GM23338 (cell line): ENCODE data around the gene PDE2A. TPM values are rescaled to one million over a fixed set of nuclear protein-coding genes. Genes with fewer than 3 reads are reported as not detected.

Source experiments
- ATAC-seq: fragments of 200-7000 bp; cut with Tn5 transposase; 3 replicates; pipeline ENCODE4 v1.9.1; 2020
- DNase-seq: peaks from one replicate; pipeline ENCODE4 v3.0.0-alpha.2; 2015; ENCODE audit warnings: low spot score
- H2AFZ ChIP-seq: fragments of 200-600 bp; sonication (generic); 2 replicates; pipeline ENCODE4 v1.8.0; 2016; ENCODE audit warnings: antibody characterized with exemption, mild to moderate bottlenecking, moderate library complexity
- H3F3A ChIP-seq: fragments of 200-600 bp; sonication (generic); replicated peaks from 2 replicates; pipeline ENCODE4 v1.8.0; 2017; ENCODE audit warnings: antibody characterized with exemption, mixed run types, low read depth
- H3K27ac ChIP-seq: fragments of 200-600 bp; sonication (generic); 2 replicates; pipeline ENCODE4 v1.6.1; 2016; ENCODE audit warnings: low read depth
- H3K27me3 ChIP-seq: fragments of 200-600 bp; sonication (generic); 2 replicates; pipeline ENCODE4 v1.8.0; 2016; ENCODE audit warnings: mild to moderate bottlenecking, mixed run types, moderate library complexity; ENCODE audit not compliant: insufficient read depth
- H3K36me3 ChIP-seq: fragments of 200-600 bp; sonication (generic); 2 replicates; pipeline ENCODE4 v1.8.0; 2016; ENCODE audit warnings: mild to moderate bottlenecking; ENCODE audit not compliant: insufficient read depth
- H3K4me1 ChIP-seq: fragments of 200-600 bp; sonication (generic); 2 replicates; pipeline ENCODE4 v1.8.0; 2016; ENCODE audit warnings: mild to moderate bottlenecking, moderate library complexity; ENCODE audit not compliant: insufficient read depth
- H3K4me2 ChIP-seq: fragments of 200-600 bp; sonication (generic); 2 replicates; pipeline ENCODE4 v1.7.1; 2017; ENCODE audit warnings: mixed run types
- H3K4me3 ChIP-seq: fragments of 200-600 bp; sonication (generic); 2 replicates; pipeline ENCODE4 v1.6.1; 2016; ENCODE audit warnings: mixed run types
- H3K79me2 ChIP-seq: fragments of 200-600 bp; sonication (generic); replicated peaks from 2 replicates; pipeline ENCODE4 v1.8.0; 2017; ENCODE audit warnings: mild to moderate bottlenecking; ENCODE audit not compliant: insufficient read depth
- H3K9me2 ChIP-seq: fragments of 200-600 bp; sonication (generic); 2 replicates; pipeline ENCODE4 v1.8.0; 2017; ENCODE audit not compliant: insufficient read depth
- H4K20me1 ChIP-seq: fragments of 200-600 bp; sonication (generic); replicated peaks from 2 replicates; pipeline ENCODE4 v1.8.0; 2017; ENCODE audit warnings: mild to moderate bottlenecking; ENCODE audit not compliant: insufficient read depth
- H3K27ac Mint-ChIP-seq: 2 replicates; pipeline ENCODE4 v1.8.0; 2020; ENCODE audit warnings: inconsistent platforms, mild to moderate bottlenecking, moderate library complexity, mixed read lengths
- H3K27me3 Mint-ChIP-seq: 3 replicates; pipeline ENCODE4 v1.8.0; 2022; ENCODE audit warnings: low read depth, mild to moderate bottlenecking, moderate library complexity, mixed read lengths, inconsistent platforms; ENCODE audit not compliant: insufficient read depth, poor library complexity
- H3K36me3 Mint-ChIP-seq: 3 replicates; pipeline ENCODE4 v1.8.0; 2021; ENCODE audit warnings: low read depth, mild to moderate bottlenecking, inconsistent platforms, moderate library complexity, mixed read lengths
- H3K4me1 Mint-ChIP-seq: 3 replicates; pipeline ENCODE4 v1.8.0; 2020; ENCODE audit warnings: mild to moderate bottlenecking, inconsistent platforms, mixed read lengths
- H3K4me3 Mint-ChIP-seq: 3 replicates; pipeline ENCODE4 v1.8.0; 2021; ENCODE audit warnings: moderate library complexity, mild to moderate bottlenecking, inconsistent platforms, mixed read lengths
- H3K9me3 Mint-ChIP-seq: 3 replicates; pipeline ENCODE4 v1.8.0; 2020; ENCODE audit warnings: moderate library complexity, mild to moderate bottlenecking, inconsistent platforms, mixed read lengths
- CREB1 ChIP-seq: fragments of 250-450 bp; sonication (Bioruptor Pico); IDR thresholded peaks from 2 replicates; pipeline ENCODE4 v1.5.0; 2020; ENCODE audit warnings: low read depth, mild to moderate bottlenecking, moderate library complexity
- EZH2 ChIP-seq: fragments of 200-600 bp; sonication (generic); IDR thresholded peaks from one replicate; pipeline ENCODE4 v1.8.0; 2017; ENCODE audit warnings: antibody characterized with exemption, mild to moderate bottlenecking, low read depth; ENCODE audit not compliant: unreplicated experiment
- JUNB ChIP-seq: IDR thresholded peaks from one replicate; pipeline ENCODE4 v1.6.1; 2016; ENCODE audit warnings: antibody characterized with exemption; ENCODE audit not compliant: unreplicated experiment
- NANOG ChIP-seq: IDR thresholded peaks from 2 replicates; pipeline ENCODE4 v1.6.1; 2016; ENCODE audit warnings: antibody characterized with exemption, borderline replicate concordance
- STAT1 ChIP-seq: IDR thresholded peaks from one replicate; pipeline ENCODE4 v1.6.1; 2016; ENCODE audit warnings: antibody characterized with exemption; ENCODE audit not compliant: unreplicated experiment
- ZNF114 ChIP-seq: fragments of 250-450 bp; sonication (Bioruptor Pico); IDR thresholded peaks from 2 replicates; pipeline ENCODE4 v1.5.0; 2020; ENCODE audit warnings: mild to moderate bottlenecking, moderate library complexity
- polyA plus RNA-seq: library from polyadenylated mRNA; unstranded; fragments of >200 nt; fragmentation: Nextera tagmentation; extraction: Ambion mirVana; gene quantifications from 2 replicates; pipeline ENCODE4 v1.2.1, GENCODE V29; 2016
- total RNA-seq: library from RNA; depleted of rRNA; stranded (reverse); fragments of >200 nt; shearing (Covaris generic); gene quantifications from 2 replicates; pipeline ENCODE4 v1.2.3, GENCODE V29; 2014
- TF ChIP-seq, protein P1 (sequence below), 2 experiments: fragments of 200-600 bp in 1 of 2; sonication (generic) in 1 of 2; conservative IDR thresholded peaks; 2 replicates each; pipeline versions ENCODE4 v1.5.1 to v1.6.1; 2016 to 2017; ENCODE audit warnings: antibody characterized with exemption in 2 of 2, low read depth in 2 of 2, mild to moderate bottlenecking in 2 of 2, moderate library complexity in 1 of 2
- TF ChIP-seq, protein P2 (sequence below): fragments of 250-450 bp; sonication (Bioruptor Pico); IDR thresholded peaks from 2 replicates; pipeline ENCODE4 v1.5.0; 2020; ENCODE audit warnings: mild to moderate bottlenecking, moderate library complexity

The PDE2A gene
- total and polyA plus RNA-seq, 2 experiments from 2014 or later = 4.3 to 16.2 TPM

DNA sequence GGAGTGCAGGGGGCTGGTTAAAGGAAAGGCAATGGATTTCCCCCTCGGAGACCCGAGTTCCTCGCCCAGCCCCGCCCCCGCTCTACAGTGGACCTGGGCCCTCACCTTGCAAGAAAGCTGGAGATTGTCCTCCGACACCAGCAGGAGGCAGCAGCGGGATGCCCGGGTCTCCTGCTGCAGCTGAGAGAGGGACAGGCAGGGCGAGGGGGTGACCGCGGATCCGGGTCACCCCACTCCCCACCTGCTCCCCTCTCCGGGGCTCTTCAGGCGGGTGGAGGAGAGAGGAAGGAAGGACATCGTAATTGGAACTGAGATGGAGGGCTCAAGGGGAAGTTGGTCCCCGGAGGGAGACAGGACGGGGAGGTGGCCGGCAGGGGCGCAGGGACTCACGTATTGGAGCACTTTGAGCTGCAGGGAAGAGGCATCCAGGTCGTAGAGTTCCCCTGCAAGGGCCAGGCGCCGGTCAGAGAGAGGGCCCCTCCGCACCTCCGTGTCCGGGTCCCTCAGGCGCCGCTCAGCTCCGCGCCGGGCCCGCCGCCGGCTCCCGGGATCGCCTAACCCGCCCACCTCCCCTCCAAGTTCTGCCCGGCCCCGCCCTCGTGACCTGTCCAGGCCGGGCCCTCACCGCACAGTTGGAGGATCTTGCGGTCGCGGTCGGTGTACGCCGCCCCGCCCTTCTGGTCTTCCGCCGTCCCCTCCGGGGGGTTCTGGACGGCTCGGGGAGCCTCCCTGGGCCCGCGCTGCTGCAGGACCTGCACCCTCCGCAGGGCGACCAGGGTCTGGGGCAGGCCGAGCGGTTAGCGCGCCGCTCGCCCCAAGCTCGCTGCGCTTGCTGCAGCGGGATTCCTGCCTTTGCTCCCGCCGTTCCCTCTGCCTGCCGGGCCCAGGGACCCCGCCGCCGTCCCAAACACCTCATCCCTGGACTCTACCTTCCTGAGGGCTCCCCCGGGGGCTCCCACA lies 84.1 kb downstream of the PDE2A start:
- H2AFZ ChIP-seq = peak overlapping the region; percentile 94
- no peak for TF ChIP-seq EZH2
- TF ChIP-seq, protein P1, sequence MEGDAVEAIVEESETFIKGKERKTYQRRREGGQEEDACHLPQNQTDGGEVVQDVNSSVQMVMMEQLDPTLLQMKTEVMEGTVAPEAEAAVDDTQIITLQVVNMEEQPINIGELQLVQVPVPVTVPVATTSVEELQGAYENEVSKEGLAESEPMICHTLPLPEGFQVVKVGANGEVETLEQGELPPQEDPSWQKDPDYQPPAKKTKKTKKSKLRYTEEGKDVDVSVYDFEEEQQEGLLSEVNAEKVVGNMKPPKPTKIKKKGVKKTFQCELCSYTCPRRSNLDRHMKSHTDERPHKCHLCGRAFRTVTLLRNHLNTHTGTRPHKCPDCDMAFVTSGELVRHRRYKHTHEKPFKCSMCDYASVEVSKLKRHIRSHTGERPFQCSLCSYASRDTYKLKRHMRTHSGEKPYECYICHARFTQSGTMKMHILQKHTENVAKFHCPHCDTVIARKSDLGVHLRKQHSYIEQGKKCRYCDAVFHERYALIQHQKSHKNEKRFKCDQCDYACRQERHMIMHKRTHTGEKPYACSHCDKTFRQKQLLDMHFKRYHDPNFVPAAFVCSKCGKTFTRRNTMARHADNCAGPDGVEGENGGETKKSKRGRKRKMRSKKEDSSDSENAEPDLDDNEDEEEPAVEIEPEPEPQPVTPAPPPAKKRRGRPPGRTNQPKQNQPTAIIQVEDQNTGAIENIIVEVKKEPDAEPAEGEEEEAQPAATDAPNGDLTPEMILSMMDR (conservative IDR thresholded peaks at IDR 0.05; ENCODE audit: low read depth in 2 of 2) = peak; percentile 80 to 81
- H3K9me3 Mint-ChIP-seq = no peaks in the 10 kb centered on the region
- H3K4me1 ChIP-seq = peaks cover 27% of the 10 kb centered on the region
- H3K9me2 ChIP-seq = no peaks in the 10 kb centered on the region
- peak overlapping the region; percentile 89 for H3K4me3 ChIP-seq
- no peaks in the 10 kb centered on the region for H3K36me3 Mint-ChIP-seq
- no peaks in the 10 kb centered on the region for H3K79me2 ChIP-seq
- H3K27ac Mint-ChIP-seq = no peak overlapping the region
- H3K27me3 Mint-ChIP-seq = peaks cover 63% of the 10 kb centered on the region
- H3K27ac ChIP-seq = no peak overlapping the region
- H3F3A ChIP-seq = 0 out of 2 replicates have a peak, but pooled peaks cover 7% of the 10 kb centered on the region
- peak; percentile 54 for ATAC-seq
- no peaks in the 10 kb centered on the region for H4K20me1 ChIP-seq
- peak overlapping the region; percentile 81 for H3K4me3 Mint-ChIP-seq
- H3K4me1 Mint-ChIP-seq = peaks cover 53% of the 10 kb centered on the region
- DNase-seq = peak; percentile 89
- peaks cover 58% of the 10 kb centered on the region for H3K27me3 ChIP-seq
- H3K36me3 ChIP-seq = no peaks in the 10 kb centered on the region
- peak overlapping the region; percentile 95 for H3K4me2 ChIP-seq

DNA sequence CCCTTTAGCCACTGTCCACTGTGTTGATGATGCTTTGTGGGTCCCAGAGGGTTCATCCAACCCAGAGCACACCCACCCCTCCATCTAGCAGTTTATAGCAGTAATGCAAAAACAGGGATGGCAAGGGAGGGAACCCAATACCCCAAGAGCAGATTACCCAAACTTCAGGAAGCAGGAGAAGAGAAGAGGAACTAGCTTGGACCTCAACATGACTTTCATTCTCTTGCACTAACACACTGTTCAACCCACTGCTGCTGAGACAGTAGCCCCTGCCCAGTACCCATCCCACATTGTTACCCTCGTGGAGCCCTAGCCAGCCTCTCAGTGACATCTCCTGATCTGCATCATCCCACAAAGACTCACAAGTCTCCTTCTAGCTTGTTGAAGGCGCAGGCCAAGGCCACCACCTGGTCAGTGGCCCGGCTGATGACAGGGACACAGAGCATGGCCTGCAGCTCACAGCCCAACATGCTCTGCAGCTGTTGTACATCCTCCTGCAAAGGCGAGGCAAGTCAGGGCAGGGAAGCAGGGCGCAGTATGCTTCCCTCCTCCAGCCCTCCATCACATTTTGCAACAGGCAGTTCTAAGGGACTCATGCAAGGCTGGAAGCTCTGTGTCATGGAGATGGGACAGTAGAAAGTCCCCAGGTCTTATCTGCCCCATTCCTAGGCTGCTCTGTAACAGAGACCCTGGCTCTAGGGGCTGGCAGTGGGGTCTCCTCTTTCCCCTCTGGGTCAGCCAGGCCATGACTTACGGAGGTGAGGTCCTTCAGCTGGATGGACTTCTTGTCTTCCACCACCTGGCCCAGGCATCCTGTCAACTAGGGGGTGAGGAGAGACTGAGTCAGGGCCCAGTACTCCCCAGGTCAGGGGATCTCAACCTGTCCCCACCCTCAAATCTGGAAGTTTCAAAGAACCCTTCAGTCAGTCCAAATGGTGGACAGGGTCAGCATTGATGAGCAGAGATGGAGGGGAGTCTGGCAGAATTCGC lies 85.5 kb downstream of the PDE2A start:
- Histone ChIP-seq H3F3A (0 out of 2 replicates have a peak, but pooled peaks cover 7% of the 10 kb centered on the region), H3K9me2 (no peaks in the 10 kb centered on the region), H3K79me2 (no peaks in the 10 kb centered on the region), H3K4me2 (no peak overlapping the region), H3K4me3 (no peak overlapping the region), H3K36me3 (no peaks in the 10 kb centered on the region), H3K27me3 (peaks cover 70% of the 10 kb centered on the region), H4K20me1 (no peaks in the 10 kb centered on the region), H3K27ac (no peak overlapping the region), H3K4me1 (peaks cover 19% of the 10 kb centered on the region), H2AFZ (no peak overlapping the region)
- ATAC-seq (no peak), DNase-seq (no peak)
- Mint-ChIP-seq H3K4me1 (peaks cover 43% of the 10 kb centered on the region), H3K36me3 (no peaks in the 10 kb centered on the region; the same call in 2 of the 3 replicates), H3K27ac (no peak overlapping the region), H3K9me3 (peaks cover 2% of the 10 kb centered on the region; the same call in 1 of the 3 replicates), H3K27me3 (peaks cover 72% of the 10 kb centered on the region), H3K4me3 (peak overlapping the region; percentile 81)
- TF ChIP-seq JUNB (no peak), ZNF114 (CRISPR knock-in tag) (no peak), CREB1 (no peak), NANOG (no peak), STAT1 (no peak)
- TF ChIP-seq, protein P2, sequence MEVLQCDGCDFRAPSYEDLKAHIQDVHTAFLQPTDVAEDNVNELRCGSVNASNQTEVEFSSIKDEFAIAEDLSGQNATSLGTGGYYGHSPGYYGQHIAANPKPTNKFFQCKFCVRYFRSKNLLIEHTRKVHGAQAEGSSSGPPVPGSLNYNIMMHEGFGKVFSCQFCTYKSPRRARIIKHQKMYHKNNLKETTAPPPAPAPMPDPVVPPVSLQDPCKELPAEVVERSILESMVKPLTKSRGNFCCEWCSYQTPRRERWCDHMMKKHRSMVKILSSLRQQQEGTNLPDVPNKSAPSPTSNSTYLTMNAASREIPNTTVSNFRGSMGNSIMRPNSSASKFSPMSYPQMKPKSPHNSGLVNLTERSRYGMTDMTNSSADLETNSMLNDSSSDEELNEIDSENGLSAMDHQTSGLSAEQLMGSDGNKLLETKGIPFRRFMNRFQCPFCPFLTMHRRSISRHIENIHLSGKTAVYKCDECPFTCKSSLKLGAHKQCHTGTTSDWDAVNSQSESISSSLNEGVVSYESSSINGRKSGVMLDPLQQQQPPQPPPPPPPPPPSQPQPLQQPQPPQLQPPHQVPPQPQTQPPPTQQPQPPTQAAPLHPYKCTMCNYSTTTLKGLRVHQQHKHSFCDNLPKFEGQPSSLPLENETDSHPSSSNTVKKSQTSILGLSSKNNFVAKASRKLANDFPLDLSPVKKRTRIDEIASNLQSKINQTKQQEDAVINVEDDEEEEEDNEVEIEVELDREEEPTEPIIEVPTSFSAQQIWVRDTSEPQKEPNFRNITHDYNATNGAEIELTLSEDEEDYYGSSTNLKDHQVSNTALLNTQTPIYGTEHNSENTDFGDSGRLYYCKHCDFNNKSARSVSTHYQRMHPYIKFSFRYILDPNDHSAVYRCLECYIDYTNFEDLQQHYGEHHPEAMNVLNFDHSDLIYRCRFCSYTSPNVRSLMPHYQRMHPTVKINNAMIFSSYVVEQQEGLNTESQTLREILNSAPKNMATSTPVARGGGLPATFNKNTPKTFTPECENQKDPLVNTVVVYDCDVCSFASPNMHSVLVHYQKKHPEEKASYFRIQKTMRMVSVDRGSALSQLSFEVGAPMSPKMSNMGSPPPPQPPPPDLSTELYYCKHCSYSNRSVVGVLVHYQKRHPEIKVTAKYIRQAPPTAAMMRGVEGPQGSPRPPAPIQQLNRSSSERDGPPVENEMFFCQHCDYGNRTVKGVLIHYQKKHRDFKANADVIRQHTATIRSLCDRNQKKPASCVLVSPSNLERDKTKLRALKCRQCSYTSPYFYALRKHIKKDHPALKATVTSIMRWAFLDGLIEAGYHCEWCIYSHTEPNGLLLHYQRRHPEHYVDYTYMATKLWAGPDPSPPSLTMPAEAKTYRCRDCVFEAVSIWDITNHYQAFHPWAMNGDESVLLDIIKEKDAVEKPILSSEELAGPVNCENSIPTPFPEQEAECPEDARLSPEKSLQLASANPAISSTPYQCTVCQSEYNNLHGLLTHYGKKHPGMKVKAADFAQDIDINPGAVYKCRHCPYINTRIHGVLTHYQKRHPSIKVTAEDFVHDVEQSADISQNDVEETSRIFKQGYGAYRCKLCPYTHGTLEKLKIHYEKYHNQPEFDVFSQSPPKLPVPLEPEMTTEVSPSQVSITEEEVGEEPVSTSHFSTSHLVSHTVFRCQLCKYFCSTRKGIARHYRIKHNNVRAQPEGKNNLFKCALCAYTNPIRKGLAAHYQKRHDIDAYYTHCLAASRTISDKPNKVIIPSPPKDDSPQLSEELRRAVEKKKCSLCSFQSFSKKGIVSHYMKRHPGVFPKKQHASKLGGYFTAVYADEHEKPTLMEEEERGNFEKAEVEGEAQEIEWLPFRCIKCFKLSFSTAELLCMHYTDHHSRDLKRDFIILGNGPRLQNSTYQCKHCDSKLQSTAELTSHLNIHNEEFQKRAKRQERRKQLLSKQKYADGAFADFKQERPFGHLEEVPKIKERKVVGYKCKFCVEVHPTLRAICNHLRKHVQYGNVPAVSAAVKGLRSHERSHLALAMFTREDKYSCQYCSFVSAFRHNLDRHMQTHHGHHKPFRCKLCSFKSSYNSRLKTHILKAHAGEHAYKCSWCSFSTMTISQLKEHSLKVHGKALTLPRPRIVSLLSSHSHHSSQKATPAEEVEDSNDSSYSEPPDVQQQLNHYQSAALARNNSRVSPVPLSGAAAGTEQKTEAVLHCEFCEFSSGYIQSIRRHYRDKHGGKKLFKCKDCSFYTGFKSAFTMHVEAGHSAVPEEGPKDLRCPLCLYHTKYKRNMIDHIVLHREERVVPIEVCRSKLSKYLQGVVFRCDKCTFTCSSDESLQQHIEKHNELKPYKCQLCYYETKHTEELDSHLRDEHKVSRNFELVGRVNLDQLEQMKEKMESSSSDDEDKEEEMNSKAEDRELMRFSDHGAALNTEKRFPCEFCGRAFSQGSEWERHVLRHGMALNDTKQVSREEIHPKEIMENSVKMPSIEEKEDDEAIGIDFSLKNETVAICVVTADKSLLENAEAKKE (CRISPR knock-in tag) = no peak
